Tibial nerve (tissue), 4 donors: ENCODE results near the gene DLD. TPM values are rescaled to one million over a fixed set of nuclear protein-coding genes. Genes with fewer than 3 reads are reported as not detected.

ENCODE experiments used
- DNase-seq, 2 donors: peaks; one replicate each; pipeline ENCODE4 v3.0.0-alpha.2; 2019; ENCODE audit warnings: low spot score in 2 of 2
- H3K27ac ChIP-seq, 4 donors: fragments of 200-600 bp; sonication (generic) in 3 of 4; one replicate each; pipeline ENCODE4 v1.5.1; 2017 to 2019; ENCODE audit warnings: mild to moderate bottlenecking in 1 of 4
- H3K27me3 ChIP-seq, 2 donors: fragments of 200-600 bp; sonication (generic) in 1 of 2; one replicate each; pipeline versions ENCODE4 v1.5.1 to v1.6.0; 2017 to 2019
- H3K36me3 ChIP-seq, 3 donors: fragments of 200-600 bp; sonication (generic); one replicate each; pipeline ENCODE4 v1.5.1; 2018 to 2019
- H3K4me1 ChIP-seq, 4 donors: fragments of 200-600 bp; sonication (generic) in 3 of 4; one replicate each; pipeline ENCODE4 v1.5.1; 2017 to 2019
- H3K4me3 ChIP-seq, 4 donors: fragments of 200-600 bp; sonication (generic) in 3 of 4; one replicate each; pipeline ENCODE4 v1.5.1; 2017 to 2019; ENCODE audit warnings: mild to moderate bottlenecking in 1 of 4, moderate library complexity in 1 of 4
- H3K9me3 ChIP-seq, 4 donors: fragments of 200-600 bp; sonication (generic) in 3 of 4; one replicate each; pipeline ENCODE4 v1.5.1; 2017 to 2019
- CTCF ChIP-seq, 5 experiments: fragments of 200-600 bp in 3 of 5; fragments of 450-650 bp in 2 of 5; sonication (generic) in 3 of 5; IDR thresholded peaks; one replicate each; pipeline ENCODE4 v1.5.1; 2016 to 2019; ENCODE audit warnings: antibody characterized with exemption in 5 of 5, mild to moderate bottlenecking in 3 of 5, moderate library complexity in 2 of 5
- EP300 ChIP-seq, 2 donors: sonication (generic); formaldehyde crosslinking; IDR thresholded peaks; one replicate each; pipeline ENCODE4 v1.6.1; 2017; ENCODE audit warnings: antibody characterized with exemption in 2 of 2, mild to moderate bottlenecking in 1 of 2
- POLR2A ChIP-seq, 2 donors: fragments of 450-650 bp; IDR thresholded peaks; one replicate each; pipeline ENCODE4 v1.6.1; 2017; ENCODE audit warnings: antibody characterized with exemption in 2 of 2, mild to moderate bottlenecking in 2 of 2, moderate library complexity in 2 of 2
- WGBS, 2 donors: methylation state at CpG; one replicate each; pipeline ENCODE4 v1.1.5; 2018; 5-methylcytosine and 5-hydroxymethylcytosine counted together
- total RNA-seq, 4 donors: library from RNA; depleted of rRNA; stranded (reverse); fragments of >200 nt; gene quantifications; one replicate each; pipeline ENCODE4 v1.1.0, GENCODE V29; 2016

The DLD gene
- total RNA-seq, 4 donors from 2014 or later: 43.5 to 67.3 (median 59.9) TPM

GRCh38 chr7:107931740-107932515, 40.9 kb downstream of the DLD start:
- DNase-seq: no peak
- Histone ChIP-seq H3K4me3 (no peak overlapping the region), H3K27me3 (no peaks in the 10 kb centered on the region), H3K27ac (peak overlapping the region in 2 of 4 donors; percentile 32 to 53), H3K36me3 (peaks cover 0 to 61% (median 3%) of the 10 kb centered on the region in 3 donors), H3K4me1 (peaks cover 0 to 35% (median 11%) of the 10 kb centered on the region in 4 donors), H3K9me3 (no peaks in the 10 kb centered on the region)
- WGBS, 2 donors: 34 to 38% methylated on average over 5 of the region's 5 CpGs
- TF ChIP-seq CTCF (IDR thresholded peaks at IDR 0.05): no peak
- no peak for TF ChIP-seq POLR2A (IDR thresholded peaks at IDR 0.05)
- no peak for TF ChIP-seq EP300 (IDR thresholded peaks at IDR 0.05)

GRCh38 chr7:107932805-107933204, 41.8 kb downstream of the DLD start:
- DNase-seq: no peak
- H3K4me1 ChIP-seq: peaks cover 0 to 43% (median 17%) of the 10 kb centered on the region in 4 donors
- TF ChIP-seq CTCF (IDR thresholded peaks at IDR 0.05) (no peak), EP300 (IDR thresholded peaks at IDR 0.05) (no peak), POLR2A (IDR thresholded peaks at IDR 0.05) (no peak)
- H3K27ac ChIP-seq: peak overlapping the region in 2 of 4 donors; percentile 32 to 53
- no peak overlapping the region for H3K4me3 ChIP-seq
- 33 to 47% methylated on average over 2 of the region's 2 CpGs for WGBS, 2 donors
- H3K27me3 ChIP-seq: no peaks in the 10 kb centered on the region
- no peaks in the 10 kb centered on the region for H3K9me3 ChIP-seq
- peaks cover 0 to 53% (median 3%) of the 10 kb centered on the region in 3 donors for H3K36me3 ChIP-seq

DNA sequence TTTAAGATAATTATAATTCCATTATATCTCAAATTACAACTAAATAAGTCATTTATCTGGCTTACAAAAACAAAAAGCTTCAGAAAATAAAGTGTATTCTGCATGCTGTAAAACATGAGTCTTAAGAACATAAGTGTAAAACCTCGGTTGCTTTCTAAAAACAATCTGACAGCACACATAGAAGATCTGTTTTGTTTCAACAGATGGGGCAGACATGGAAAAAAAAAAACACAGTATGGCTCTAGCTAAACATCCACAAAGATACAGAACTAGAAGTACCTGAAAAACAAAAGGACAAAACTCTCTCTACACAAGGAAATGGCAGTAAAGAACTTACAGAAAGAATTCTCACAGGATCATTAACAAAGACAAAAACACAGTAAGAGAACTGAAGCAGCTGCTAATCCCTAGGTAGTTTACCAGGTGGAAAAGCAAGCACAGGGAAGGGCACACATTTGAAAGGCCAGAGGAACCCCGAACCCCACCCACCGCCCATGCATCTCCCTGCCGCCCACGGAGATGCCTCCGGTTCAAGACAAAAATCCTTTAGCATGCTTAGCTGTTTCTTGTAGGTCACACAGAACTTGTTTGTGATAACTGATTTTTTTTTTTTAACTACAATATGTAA, 42.5 kb downstream of the DLD start:
- Histone ChIP-seq H3K27me3 (no peaks in the 10 kb centered on the region), H3K4me3 (no peak overlapping the region), H3K9me3 (no peaks in the 10 kb centered on the region), H3K27ac (peak overlapping the region in 3 of 4 donors; percentile 23 to 71 (median 64)), H3K4me1 (peaks cover 0 to 50% (median 20%) of the 10 kb centered on the region in 4 donors), H3K36me3 (peaks cover 0 to 46% (median 3%) of the 10 kb centered on the region in 3 donors)
- WGBS, 2 donors: 43 to 45% methylated on average over 6 of the region's 6 CpGs
- TF ChIP-seq CTCF (IDR thresholded peaks at IDR 0.05) (no peak), EP300 (IDR thresholded peaks at IDR 0.05) (no peak), POLR2A (IDR thresholded peaks at IDR 0.05) (no peak)
- no peak for DNase-seq

GRCh38 chr7:107934991-107935770, 44.2 kb downstream of the DLD start:
- WGBS, 2 donors: 67 to 75% methylated on average over 8 of the region's 8 CpGs
- Histone ChIP-seq H3K27me3 (no peaks in the 10 kb centered on the region), H3K36me3 (peaks cover 0 to 39% (median 3%) of the 10 kb centered on the region in 3 donors), H3K4me3 (no peak overlapping the region), H3K4me1 (peaks cover 0 to 67% (median 32%) of the 10 kb centered on the region in 4 donors), H3K27ac (peak overlapping the region in 2 of 4 donors; percentile 64 to 71), H3K9me3 (no peaks in the 10 kb centered on the region)
- DNase-seq: no peak
- TF ChIP-seq EP300 (IDR thresholded peaks at IDR 0.05) (no peak), CTCF (IDR thresholded peaks at IDR 0.05) (no peak), POLR2A (IDR thresholded peaks at IDR 0.05) (no peak)
